Stimulated activated naive B cell treated with anti-CD40 and anti-IgM and Interleukin-4, amounts not matched to agents 10 μg/mL and 1 μg/mL and 100 μg/mL, for 72 hours (primary cell): ENCODE results near the gene CABP5.

Source experiments
- ATAC-seq, 2 donors: fragments of 150-1000 bp; cut with Tn5 transposase; replicated peaks; 2 replicates each; pipeline ENCODE4 v1.10.0; 2021; ENCODE audit warnings: moderate library complexity in 1 of 2
- DNase-seq: peaks from one replicate; pipeline ENCODE4 v3.0.0; 2021
- H3K27ac Mint-ChIP-seq: one replicate; pipeline ENCODE4 v1.8.0; 2022; ENCODE audit warnings: mild to moderate bottlenecking, mixed read lengths
- H3K27me3 Mint-ChIP-seq, 2 donors: one replicate each; pipeline ENCODE4 v1.8.0; 2022; ENCODE audit warnings: mixed read lengths in 2 of 2
- H3K36me3 Mint-ChIP-seq, 2 donors: one replicate each; pipeline ENCODE4 v1.8.0; 2022; ENCODE audit warnings: mixed read lengths in 2 of 2, mild to moderate bottlenecking in 1 of 2
- H3K4me1 Mint-ChIP-seq, 2 donors: one replicate each; pipeline ENCODE4 v1.8.0; 2022; ENCODE audit warnings: mixed read lengths in 2 of 2, mild to moderate bottlenecking in 1 of 2
- H3K4me3 Mint-ChIP-seq, 2 donors: one replicate each; pipeline ENCODE4 v1.8.0; 2022; ENCODE audit warnings: mild to moderate bottlenecking in 2 of 2, mixed read lengths in 2 of 2, moderate library complexity in 1 of 2
- H3K9me3 Mint-ChIP-seq, 2 donors: one replicate each; pipeline ENCODE4 v1.8.0; 2022; ENCODE audit warnings: mixed read lengths in 2 of 2, mild to moderate bottlenecking in 1 of 2

CABP5 gene

GRCh38 chr19:48053856-48054255 lies 10.0 kb upstream of the CABP5 start:
- Mint-ChIP-seq H3K4me3 (no peak overlapping the region), H3K4me1 (no peaks in the 10 kb centered on the region), H3K9me3 (peaks cover 4 to 8% of the 10 kb centered on the region in 2 donors), H3K27me3 (no peaks in the 10 kb centered on the region), H3K36me3 (peaks cover 30 to 31% of the 10 kb centered on the region in 2 donors), H3K27ac (no peak overlapping the region)
- ATAC-seq (no peak), DNase-seq (no peak)

GRCh38 chr19:48053076-48053475 lies 9.2 kb upstream of the CABP5 start:
- ATAC-seq (no peak), DNase-seq (no peak)
- no peaks in the 10 kb centered on the region for H3K4me1 Mint-ChIP-seq
- no peak overlapping the region for H3K4me3 Mint-ChIP-seq
- H3K27me3 Mint-ChIP-seq = no peaks in the 10 kb centered on the region
- peaks cover 4 to 8% of the 10 kb centered on the region in 2 donors for H3K9me3 Mint-ChIP-seq
- no peak overlapping the region for H3K27ac Mint-ChIP-seq
- H3K36me3 Mint-ChIP-seq = peaks cover 31 to 34% of the 10 kb centered on the region in 2 donors

GRCh38 chr19:48051335-48052033 lies 7.6 kb upstream of the CABP5 start:
- H3K4me1 Mint-ChIP-seq = no peaks in the 10 kb centered on the region
- H3K9me3 Mint-ChIP-seq = peaks cover 4 to 8% of the 10 kb centered on the region in 2 donors
- no peak for DNase-seq
- H3K36me3 Mint-ChIP-seq = peaks cover 35 to 38% of the 10 kb centered on the region in 2 donors
- H3K4me3 Mint-ChIP-seq = no peak overlapping the region
- no peaks in the 10 kb centered on the region for H3K27me3 Mint-ChIP-seq
- no peak for ATAC-seq
- no peak overlapping the region for H3K27ac Mint-ChIP-seq

GRCh38 chr19:48044561-48044960 lies 682 bp upstream of the CABP5 start:
- peaks cover 31 to 36% of the 10 kb centered on the region in 2 donors for H3K27me3 Mint-ChIP-seq
- ATAC-seq = no peak

GRCh38 chr19:48041877-48042580 lies 1.9 kb downstream of the CABP5 start:
- peaks cover 2 to 8% of the 10 kb centered on the region in 2 donors for H3K36me3 Mint-ChIP-seq
- no peak overlapping the region for H3K4me3 Mint-ChIP-seq
- DNase-seq (no peak), ATAC-seq (no peak)
- peaks cover 8% of the 10 kb centered on the region in 2 donors for H3K9me3 Mint-ChIP-seq
- no peak overlapping the region for H3K27ac Mint-ChIP-seq
- no peaks in the 10 kb centered on the region for H3K4me1 Mint-ChIP-seq
- H3K27me3 Mint-ChIP-seq = peaks cover 40 to 44% of the 10 kb centered on the region in 2 donors

More at GRCh38 chr19:48044561-48044960, 682 bp upstream of the CABP5 start:
- Mint-ChIP-seq H3K36me3 (peaks cover 12 to 15% of the 10 kb centered on the region in 2 donors), H3K4me1 (no peaks in the 10 kb centered on the region), H3K9me3 (peaks cover 4 to 11% of the 10 kb centered on the region in 2 donors), H3K4me3 (no peak overlapping the region), H3K27ac (no peak overlapping the region)
- no peak for DNase-seq

- Mint-ChIP-seq H3K27me3 (peaks cover 39 to 47% of the 10 kb centered on the region in 2 donors), H3K4me1 (no peaks in the 10 kb centered on the region), H3K27ac (no peak overlapping the region)
These were observed 7.1 kb downstream of the CABP5 start for GRCh38 chr19:48036765-48037164.

GRCh38 chr19:48033604-48034003 lies 10.3 kb downstream of the CABP5 start:
- Mint-ChIP-seq H3K27me3 (peaks cover 18 to 38% of the 10 kb centered on the region in 2 donors), H3K9me3 (peaks cover 5 to 9% of the 10 kb centered on the region in 2 donors), H3K36me3 (no peaks in the 10 kb centered on the region), H3K4me3 (no peak overlapping the region), H3K27ac (no peak overlapping the region), H3K4me1 (no peaks in the 10 kb centered on the region)
- no peak for DNase-seq
- ATAC-seq = no peak

More at GRCh38 chr19:48036765-48037164, 7.1 kb downstream of the CABP5 start:
- no peak for ATAC-seq
- H3K36me3 Mint-ChIP-seq = peaks cover 2 to 5% of the 10 kb centered on the region in 2 donors
- no peak for DNase-seq
- no peak overlapping the region for H3K4me3 Mint-ChIP-seq
- peaks cover 8 to 9% of the 10 kb centered on the region in 2 donors for H3K9me3 Mint-ChIP-seq

- Mint-ChIP-seq H3K27me3 (peaks cover 33 to 59% of the 10 kb centered on the region in 2 donors), H3K4me3 (no peak overlapping the region), H3K9me3 (peaks cover 0 to 3% of the 10 kb centered on the region in 2 donors), H3K4me1 (no peaks in the 10 kb centered on the region), H3K27ac (no peak overlapping the region), H3K36me3 (peaks cover 0 to 3% of the 10 kb centered on the region in 2 donors)
- ATAC-seq = no peak
- DNase-seq = no peak
These were observed 13.8 kb downstream of the CABP5 start for GRCh38 chr19:48030073-48030472.

- H3K4me1 Mint-ChIP-seq = no peaks in the 10 kb centered on the region
- peaks cover 0 to 3% of the 10 kb centered on the region in 2 donors for H3K36me3 Mint-ChIP-seq
- H3K4me3 Mint-ChIP-seq = no peak overlapping the region
- H3K27me3 Mint-ChIP-seq = peaks cover 39 to 64% of the 10 kb centered on the region in 2 donors
- no peak overlapping the region for H3K27ac Mint-ChIP-seq
- no peak for ATAC-seq
- peaks cover 0 to 3% of the 10 kb centered on the region in 2 donors for H3K9me3 Mint-ChIP-seq
- no peak for DNase-seq
These were observed 14.4 kb downstream of the CABP5 start for GRCh38 chr19:48029431-48029830.

GRCh38 chr19:48025480-48025879 lies 18.4 kb downstream of the CABP5 start:
- no peaks in the 10 kb centered on the region for H3K4me1 Mint-ChIP-seq
- peaks cover 0 to 3% of the 10 kb centered on the region in 2 donors for H3K36me3 Mint-ChIP-seq
- H3K27me3 Mint-ChIP-seq = peaks cover 38 to 66% of the 10 kb centered on the region in 2 donors
- H3K4me3 Mint-ChIP-seq = no peak overlapping the region
- peaks cover 4 to 5% of the 10 kb centered on the region in 2 donors for H3K9me3 Mint-ChIP-seq
- no peak for ATAC-seq
- no peak for DNase-seq
- no peak overlapping the region for H3K27ac Mint-ChIP-seq

GRCh38 chr19:48023518-48023917 lies 20.4 kb downstream of the CABP5 start:
- Mint-ChIP-seq H3K4me3 (no peak overlapping the region), H3K9me3 (peaks cover 4 to 5% of the 10 kb centered on the region in 2 donors), H3K4me1 (no peaks in the 10 kb centered on the region), H3K27ac (no peak overlapping the region), H3K27me3 (peaks cover 40 to 59% of the 10 kb centered on the region in 2 donors), H3K36me3 (peaks cover 0 to 3% of the 10 kb centered on the region in 2 donors)
- ATAC-seq (no peak), DNase-seq (no peak)

GRCh38 chr19:48023011-48023410 lies 20.9 kb downstream of the CABP5 start:
- Mint-ChIP-seq H3K4me1 (no peaks in the 10 kb centered on the region), H3K27ac (no peak overlapping the region), H3K36me3 (peaks cover 0 to 3% of the 10 kb centered on the region in 2 donors), H3K4me3 (no peak overlapping the region), H3K9me3 (peaks cover 4% of the 10 kb centered on the region in 2 donors), H3K27me3 (peaks cover 37 to 56% of the 10 kb centered on the region in 2 donors)
- DNase-seq (no peak), ATAC-seq (no peak)

- Mint-ChIP-seq H3K27me3 (peaks cover 41 to 57% of the 10 kb centered on the region in 2 donors), H3K36me3 (no peaks in the 10 kb centered on the region), H3K4me3 (no peak overlapping the region), H3K27ac (no peak overlapping the region), H3K9me3 (peaks cover 1 to 4% of the 10 kb centered on the region in 2 donors), H3K4me1 (no peaks in the 10 kb centered on the region)
- ATAC-seq = no peak
- no peak for DNase-seq
These were observed 23.2 kb downstream of the CABP5 start for GRCh38 chr19:48020686-48021085.

- no peak overlapping the region for H3K4me3 Mint-ChIP-seq
- DNase-seq = no peak
- H3K4me1 Mint-ChIP-seq = peaks cover 0 to 1% of the 10 kb centered on the region in 2 donors
- no peaks in the 10 kb centered on the region for H3K36me3 Mint-ChIP-seq
- H3K27me3 Mint-ChIP-seq = peaks cover 4 to 11% of the 10 kb centered on the region in 2 donors
- ATAC-seq = no peak
- H3K9me3 Mint-ChIP-seq = peaks cover 4 to 5% of the 10 kb centered on the region in 2 donors
- no peak overlapping the region for H3K27ac Mint-ChIP-seq
These were observed 32.7 kb downstream of the CABP5 start for GRCh38 chr19:48010932-48011758.
